PC-9 (cell line): Measurements from ENCODE around the gene OGG1. TPM values are rescaled to one million over a fixed set of nuclear protein-coding genes. Genes with fewer than 3 reads are reported as not detected.
A peak's percentile ranks its signal among the peaks of the same experiment; 100 is the strongest.

Source experiments
- BruUV-seq: library from RNA; stranded (reverse); fragments of 400-500 nt; replicated peaks from 2 replicates; lab custom pipeline; 2021; lab: Mats Ljungman, UMichigan
- CTCF ChIA-PET: fragments of 300-600 bp; sonication (Branson Sonifier 250); formaldehyde crosslinking; loops from one replicate; lab custom pipeline; 2022; ENCODE audit warnings: antibody characterized with exemption; lab: Charles Lee
- POLR2A ChIA-PET: fragments of 300-600 bp; sonication (Branson Sonifier 250); formaldehyde crosslinking; loops from one replicate; lab custom pipeline; 2022; ENCODE audit warnings: antibody characterized with exemption; ENCODE audit not compliant: unreplicated experiment; lab: Charles Lee
- DNase-seq, 2 experiments: peaks; one replicate each; pipeline versions ENCODE4 v3.0.0 to v3.0.0-alpha.2; 2015 to 2022; ENCODE audit warnings: mixed read lengths in 1 of 2
- H2AFZ ChIP-seq: fragments of 200-600 bp; sonication (generic); 2 replicates; pipeline ENCODE4 v1.8.1; 2017; ENCODE audit warnings: antibody characterized with exemption
- H3F3A ChIP-seq: fragments of 200-600 bp; sonication (generic); 2 replicates; pipeline ENCODE4 v1.8.1; 2017; ENCODE audit warnings: antibody characterized with exemption, mild to moderate bottlenecking, low read depth; ENCODE audit not compliant: insufficient read depth
- H3K27ac ChIP-seq: fragments of 200-600 bp; sonication (generic); 2 replicates; pipeline ENCODE4 v1.6.1; 2016; ENCODE audit warnings: mixed run types
- H3K27me3 ChIP-seq: fragments of 200-600 bp; sonication (generic); 2 replicates; pipeline ENCODE4 v1.6.1; 2016; ENCODE audit warnings: low read depth, mixed run types; ENCODE audit not compliant: insufficient read depth
- H3K36me3 ChIP-seq: fragments of 200-600 bp; sonication (generic); 2 replicates; pipeline ENCODE4 v1.6.1; 2016; ENCODE audit warnings: low read depth, mixed run types
- H3K4me1 ChIP-seq: fragments of 200-600 bp; sonication (generic); replicated peaks from 2 replicates; pipeline ENCODE4 v1.6.1; 2016; ENCODE audit warnings: mixed run types; ENCODE audit not compliant: insufficient read depth
- H3K4me2 ChIP-seq: fragments of 200-600 bp; sonication (generic); 2 replicates; pipeline ENCODE4 v1.6.1; 2017; ENCODE audit warnings: mixed run types
- H3K4me3 ChIP-seq: fragments of 200-600 bp; sonication (generic); 2 replicates; pipeline ENCODE4 v1.6.1; 2016; ENCODE audit warnings: mixed run types
- H3K79me2 ChIP-seq: fragments of 200-600 bp; sonication (generic); 2 replicates; pipeline ENCODE4 v1.6.1; 2017; ENCODE audit warnings: low read depth, mixed run types
- H3K9me2 ChIP-seq: fragments of 200-600 bp; sonication (generic); 2 replicates; pipeline ENCODE4 v1.8.1; 2017; ENCODE audit warnings: mild to moderate bottlenecking; ENCODE audit not compliant: insufficient read depth
- H3K9me3 ChIP-seq: fragments of 200-600 bp; sonication (generic); 2 replicates; pipeline ENCODE4 v1.8.1; 2016; ENCODE audit warnings: low read depth; ENCODE audit not compliant: insufficient read depth
- H4K20me1 ChIP-seq: fragments of 200-600 bp; sonication (generic); 2 replicates; pipeline ENCODE4 v1.8.1; 2017; ENCODE audit not compliant: insufficient read depth
- EZH2 ChIP-seq: fragments of 200-600 bp; sonication (generic); IDR thresholded peaks from 2 replicates; pipeline ENCODE4 v1.8.0; 2017; ENCODE audit warnings: antibody characterized with exemption, low read depth
- intact Hi-C: fragments of 100-400 bp; cut with micrococcal nuclease; formaldehyde crosslinking; loops from one replicate; pipeline ENCODE4 v1.10.0; 2022; ENCODE audit not compliant: unreplicated experiment
- total RNA-seq: library from RNA; stranded (reverse); gene quantifications from 2 replicates; pipeline ENCODE4 v1.2.3, GENCODE V29; 2021
- TF ChIP-seq, protein P1 (sequence below): fragments of 200-600 bp; sonication (generic); conservative IDR thresholded peaks from 2 replicates; pipeline ENCODE4 v1.6.1; 2017; ENCODE audit warnings: mixed run types, antibody characterized with exemption, mild to moderate bottlenecking, moderate library complexity

Gene OGG1
- total RNA-seq, 1 experiment from 2014 or later = 22.1 TPM

DNA sequence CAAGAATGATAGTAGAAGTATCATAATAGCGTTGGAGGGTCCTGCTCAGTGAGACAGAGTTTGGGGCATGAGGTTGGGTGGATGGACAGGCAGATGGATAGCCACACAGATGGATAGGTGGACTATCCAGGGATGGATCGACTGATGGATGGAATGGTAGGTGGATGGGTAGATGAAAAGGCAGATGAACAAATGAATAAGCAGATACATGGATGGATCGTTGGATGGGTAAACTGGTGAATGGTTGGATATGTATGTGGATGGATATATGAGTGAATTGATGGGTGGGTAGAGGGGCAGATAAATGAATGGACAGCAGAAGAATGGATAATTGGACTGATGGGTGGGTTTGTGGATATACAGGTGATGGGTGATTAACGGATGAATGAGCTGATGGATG, 36.6 kb upstream of the OGG1 start:
- Histone ChIP-seq H4K20me1 (no peaks in the 10 kb centered on the region), H3K9me3 (no peaks in the 10 kb centered on the region), H3K27me3 (peaks cover 49% of the 10 kb centered on the region), H2AFZ (no peak overlapping the region), H3K4me2 (no peak overlapping the region), H3K4me1 (no peaks in the 10 kb centered on the region), H3F3A (no peaks in the 10 kb centered on the region), H3K27ac (no peak overlapping the region), H3K4me3 (no peak overlapping the region), H3K79me2 (no peaks in the 10 kb centered on the region), H3K36me3 (no peaks in the 10 kb centered on the region), H3K9me2 (no peaks in the 10 kb centered on the region)
- intact Hi-C loops = loop anchor here (10.0 kb wide), 2 partner anchors 232 to 1022 kb away; no protein-coding TSS in a partner anchor
- no peak for DNase-seq
- TF ChIP-seq, protein P1, sequence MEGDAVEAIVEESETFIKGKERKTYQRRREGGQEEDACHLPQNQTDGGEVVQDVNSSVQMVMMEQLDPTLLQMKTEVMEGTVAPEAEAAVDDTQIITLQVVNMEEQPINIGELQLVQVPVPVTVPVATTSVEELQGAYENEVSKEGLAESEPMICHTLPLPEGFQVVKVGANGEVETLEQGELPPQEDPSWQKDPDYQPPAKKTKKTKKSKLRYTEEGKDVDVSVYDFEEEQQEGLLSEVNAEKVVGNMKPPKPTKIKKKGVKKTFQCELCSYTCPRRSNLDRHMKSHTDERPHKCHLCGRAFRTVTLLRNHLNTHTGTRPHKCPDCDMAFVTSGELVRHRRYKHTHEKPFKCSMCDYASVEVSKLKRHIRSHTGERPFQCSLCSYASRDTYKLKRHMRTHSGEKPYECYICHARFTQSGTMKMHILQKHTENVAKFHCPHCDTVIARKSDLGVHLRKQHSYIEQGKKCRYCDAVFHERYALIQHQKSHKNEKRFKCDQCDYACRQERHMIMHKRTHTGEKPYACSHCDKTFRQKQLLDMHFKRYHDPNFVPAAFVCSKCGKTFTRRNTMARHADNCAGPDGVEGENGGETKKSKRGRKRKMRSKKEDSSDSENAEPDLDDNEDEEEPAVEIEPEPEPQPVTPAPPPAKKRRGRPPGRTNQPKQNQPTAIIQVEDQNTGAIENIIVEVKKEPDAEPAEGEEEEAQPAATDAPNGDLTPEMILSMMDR = no peak
- TF ChIP-seq EZH2 = no peak
- CTCF ChIA-PET = no interaction called here
- no TSS peak for BruUV-seq
- POLR2A ChIA-PET = no interaction called here

DNA sequence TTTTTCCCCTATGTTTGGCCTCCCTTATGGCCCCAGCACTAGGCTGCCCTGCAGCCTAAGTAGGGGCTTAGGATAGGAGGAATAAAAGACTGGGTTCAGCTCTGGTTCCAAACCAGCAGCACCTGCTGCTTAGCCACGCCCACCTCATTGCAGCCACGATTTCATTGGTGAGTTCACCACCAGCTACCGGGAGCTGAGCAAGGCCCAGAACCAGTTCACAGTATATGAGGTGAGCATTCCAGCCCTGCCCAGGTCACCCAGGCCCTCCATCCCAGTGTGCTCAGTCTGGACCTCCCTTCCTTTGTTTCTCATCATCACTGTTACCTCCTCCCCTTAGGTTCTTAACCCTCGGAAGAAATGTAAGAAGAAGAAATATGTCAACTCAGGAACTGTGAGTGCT, 34.6 kb upstream of the OGG1 start:
- Histone ChIP-seq H3K4me3 (no peak overlapping the region), H3K4me1 (no peaks in the 10 kb centered on the region), H3F3A (no peaks in the 10 kb centered on the region), H3K4me2 (no peak overlapping the region), H2AFZ (no peak overlapping the region), H3K27ac (no peak overlapping the region), H4K20me1 (no peaks in the 10 kb centered on the region), H3K36me3 (no peaks in the 10 kb centered on the region), H3K79me2 (no peaks in the 10 kb centered on the region), H3K27me3 (peaks cover 55% of the 10 kb centered on the region), H3K9me3 (no peaks in the 10 kb centered on the region), H3K9me2 (no peaks in the 10 kb centered on the region)
- TF ChIP-seq, protein P1 = no peak
- TF ChIP-seq EZH2 = no peak
- CTCF ChIA-PET = interaction anchor here (0.5 to 1.0 kb wide), 2 partner anchors 11 to 15 kb away, joined by 3 to 4 read pairs; no protein-coding TSS in a partner anchor
- no TSS peak for BruUV-seq
- no peak for DNase-seq
- POLR2A ChIA-PET = no interaction called here
- intact Hi-C loops = loop anchor here (10.0 kb wide), 2 partner anchors 230 to 1020 kb away; no protein-coding TSS in a partner anchor

DNA sequence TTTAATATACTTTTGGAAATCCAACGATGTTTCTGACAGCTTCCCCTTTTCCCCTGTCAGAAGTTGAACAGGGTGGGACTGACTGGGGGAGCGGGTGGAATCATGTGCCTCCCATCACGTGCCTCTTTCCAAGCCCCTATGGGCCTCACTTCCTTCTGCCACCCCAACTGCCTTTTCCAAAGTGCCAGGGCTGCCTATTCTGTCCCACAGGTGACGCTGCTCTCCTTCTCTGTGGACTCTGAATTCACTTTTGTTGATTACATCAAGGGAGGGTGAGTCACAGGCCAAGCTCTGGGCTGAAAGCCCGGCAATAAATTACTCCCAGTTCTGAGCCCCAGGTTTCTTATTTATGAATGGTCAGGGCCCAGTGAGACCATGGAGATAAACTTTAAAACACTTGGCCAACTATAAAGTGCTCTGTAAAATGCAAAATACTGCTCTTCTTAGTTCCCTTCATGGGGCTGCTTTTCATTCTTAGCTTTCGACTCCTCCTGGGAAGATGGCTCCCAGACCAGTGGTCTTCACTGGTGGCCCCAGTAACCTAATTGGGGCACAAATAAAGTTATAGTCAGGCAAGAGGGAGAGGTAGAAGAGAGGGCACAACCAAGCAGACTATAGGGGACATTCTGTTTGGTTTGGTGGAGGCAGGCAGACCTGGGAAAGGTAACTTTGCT, 33.9 kb upstream of the OGG1 start:
- no peak for TF ChIP-seq EZH2
- TF ChIP-seq, protein P1 = peak; percentile 92
- Histone ChIP-seq H3K27me3 (peaks cover 47% of the 10 kb centered on the region), H3F3A (no peaks in the 10 kb centered on the region), H3K27ac (no peak overlapping the region), H3K9me2 (no peaks in the 10 kb centered on the region), H3K36me3 (no peaks in the 10 kb centered on the region), H3K79me2 (no peaks in the 10 kb centered on the region), H3K4me1 (no peaks in the 10 kb centered on the region), H3K9me3 (no peaks in the 10 kb centered on the region), H4K20me1 (no peaks in the 10 kb centered on the region), H3K4me2 (no peak overlapping the region), H2AFZ (no peak overlapping the region), H3K4me3 (no peak overlapping the region)
- no TSS peak for BruUV-seq
- ChIA-PET POLR2A (no interaction called here), CTCF (interaction anchor here (0.5 to 1.0 kb wide), 4 partner anchors 11 to 127 kb away, joined by 3 to 4 read pairs (median 4); no protein-coding TSS in a partner anchor)
- DNase-seq = peak; percentile 68 to 77
- intact Hi-C loops = loop anchor here (10.0 kb wide), 2 partner anchors 229 to 1019 kb away; no protein-coding TSS in a partner anchor
